CD14-positive monocyte (primary cell): ENCODE data around the gene CNRIP1. TPM values are rescaled to one million over a fixed set of nuclear protein-coding genes. Genes with fewer than 3 reads are reported as not detected.

Experiments
- DNase-seq, 3 donors: peaks; one replicate each; pipeline ENCODE4 v3.0.0-alpha.2; 2011 to 2022
- H2AFZ ChIP-seq: 2 replicates; pipeline ENCODE4 v1.6.0; 2012; ENCODE audit warnings: mild to moderate bottlenecking, low read depth, low read length, inconsistent platforms; ENCODE audit not compliant: insufficient read depth, poor library complexity, severe bottlenecking
- H3K27ac ChIP-seq, 2 donors: 1 replicate in 1 of 2; 2 replicates in 1 of 2; pipeline ENCODE4 v1.5.1; 2012 to 2013; ENCODE audit warnings: low read length in 2 of 2, control low read depth in 1 of 2, inconsistent platforms in 1 of 2, low read depth in 1 of 2, mild to moderate bottlenecking in 1 of 2
- H3K27me3 ChIP-seq, 2 donors: one replicate each; pipeline versions ENCODE4 v1.6.0 to v1.6.1; 2011 to 2013; ENCODE audit warnings: low read length in 2 of 2; ENCODE audit not compliant: control insufficient read depth in 2 of 2, insufficient read depth in 2 of 2
- H3K36me3 ChIP-seq, 2 donors: replicated peaks in 1 of 2; 1 replicate in 1 of 2; 2 replicates in 1 of 2; pipeline versions ENCODE4 v1.5.1 to v1.6.1; 2012 to 2013; ENCODE audit warnings: low read length in 2 of 2, control low read depth in 1 of 2, inconsistent platforms in 1 of 2, mild to moderate bottlenecking in 1 of 2; ENCODE audit not compliant: insufficient read depth in 2 of 2, control insufficient read depth in 1 of 2
- H3K4me1 ChIP-seq, 2 donors: 1 replicate in 1 of 2; 2 replicates in 1 of 2; pipeline versions ENCODE4 v1.5.1 to v1.6.1; 2012 to 2013; ENCODE audit warnings: low read length in 2 of 2, control low read depth in 1 of 2, inconsistent platforms in 1 of 2, mild to moderate bottlenecking in 1 of 2, moderate library complexity in 1 of 2; ENCODE audit not compliant: insufficient read depth in 2 of 2, control insufficient read depth in 1 of 2
- H3K4me2 ChIP-seq: replicated peaks from 2 replicates; pipeline ENCODE3; 2012; ENCODE audit warnings: low read length, moderate library complexity, mild to moderate bottlenecking; ENCODE audit not compliant: poor library complexity, severe bottlenecking; ENCODE audit errors: extremely low read depth
- H3K4me3 ChIP-seq, 3 experiments: fragments of 200-600 bp in 1 of 3; sonication (generic) in 1 of 3; replicated peaks in 1 of 3; 1 replicate in 2 of 3; 2 replicates in 1 of 3; pipeline ENCODE4 v1.5.1; 2011 to 2013; ENCODE audit warnings: low read length in 3 of 3, mild to moderate bottlenecking in 3 of 3, control low read depth in 2 of 3, low read depth in 2 of 3, inconsistent platforms in 1 of 3, moderate library complexity in 1 of 3
- H3K79me2 ChIP-seq: 2 replicates; pipeline ENCODE4 v1.6.0; 2012; ENCODE audit warnings: mild to moderate bottlenecking, control low read depth, inconsistent platforms, low read length, moderate library complexity; ENCODE audit not compliant: insufficient read depth
- H3K9ac ChIP-seq: 2 replicates; pipeline ENCODE4 v1.6.0; 2017; ENCODE audit warnings: low read length, mild to moderate bottlenecking; ENCODE audit not compliant: insufficient read depth, poor library complexity, severe bottlenecking
- H3K9me3 ChIP-seq, 2 donors: replicated peaks in 1 of 2; 1 replicate in 1 of 2; 2 replicates in 1 of 2; pipeline versions ENCODE4 v1.5.1 to v1.6.1; 2012 to 2013; ENCODE audit warnings: low read length in 2 of 2, control low read depth in 1 of 2; ENCODE audit not compliant: control insufficient read depth in 1 of 2, insufficient read depth in 1 of 2
- H4K20me1 ChIP-seq: 2 replicates; pipeline ENCODE4 v1.6.0; 2012; ENCODE audit warnings: mild to moderate bottlenecking, low read length, control low read depth, moderate library complexity; ENCODE audit not compliant: insufficient read depth
- H3K27ac Mint-ChIP-seq, 7 donors: one replicate each; pipeline ENCODE4 v1.8.0; 2020; ENCODE audit warnings: mild to moderate bottlenecking in 7 of 7, mixed read lengths in 7 of 7, moderate library complexity in 6 of 7, inconsistent platforms in 2 of 7
- H3K27me3 Mint-ChIP-seq, 3 donors: one replicate each; pipeline ENCODE4 v1.8.0; 2021 to 2022; ENCODE audit warnings: low read depth in 3 of 3, mild to moderate bottlenecking in 3 of 3, mixed read lengths in 3 of 3, moderate library complexity in 3 of 3, inconsistent platforms in 1 of 3
- H3K36me3 Mint-ChIP-seq, 2 donors: one replicate each; pipeline ENCODE4 v1.8.0; 2020; ENCODE audit warnings: mixed read lengths in 2 of 2, inconsistent platforms in 1 of 2, mild to moderate bottlenecking in 1 of 2
- H3K4me1 Mint-ChIP-seq: one replicate; pipeline ENCODE4 v1.8.0; 2020; ENCODE audit warnings: mild to moderate bottlenecking, mixed read lengths
- H3K4me3 Mint-ChIP-seq, 2 donors: one replicate each; pipeline ENCODE4 v1.8.0; 2020; ENCODE audit warnings: mild to moderate bottlenecking in 2 of 2, mixed read lengths in 2 of 2, moderate library complexity in 1 of 2
- H3K9me3 Mint-ChIP-seq, 7 donors: one replicate each; pipeline ENCODE4 v1.8.0; 2020 to 2022; ENCODE audit warnings: mixed read lengths in 7 of 7, mild to moderate bottlenecking in 6 of 7, moderate library complexity in 6 of 7, inconsistent platforms in 2 of 7
- WGBS: methylation state at CpG from one replicate; pipeline ENCODE4 v1.1.5; 2013; ENCODE audit warnings: missing lambda C conversion rate; ENCODE audit not compliant: insufficient coverage; 5-methylcytosine and 5-hydroxymethylcytosine counted together
- intact Hi-C, 2 donors: fragments of 100-400 bp; cut with micrococcal nuclease; formaldehyde crosslinking; loops; one replicate each; pipeline versions ENCODE4 v1.15.0 to v1.15.1; 2023
- polyA plus RNA-seq, 3 donors: library from polyadenylated mRNA; depleted of rRNA in 1 of 3; unstranded in 2 of 3; stranded (reverse) in 1 of 3; fragments of 300-500 nt in 2 of 3; fragments of >200 nt in 1 of 3; fragmentation: Illumina TruSeq in 2 of 3; gene quantifications; 1 replicate in 2 of 3; 2 replicates in 1 of 3; pipeline ENCODE4 v1.2.3, GENCODE V29; 2012 to 2021
- TF ChIP-seq, protein P1 (sequence below): fragments of 200-600 bp; IDR thresholded peaks from one replicate; pipeline ENCODE4 v1.8.0; 2022; ENCODE audit warnings: antibody characterized with exemption, mild to moderate bottlenecking

CNRIP1 gene
- polyA plus RNA-seq, 3 donors, result 0.09 to 0.53 (median 0.17) TPM

DNA sequence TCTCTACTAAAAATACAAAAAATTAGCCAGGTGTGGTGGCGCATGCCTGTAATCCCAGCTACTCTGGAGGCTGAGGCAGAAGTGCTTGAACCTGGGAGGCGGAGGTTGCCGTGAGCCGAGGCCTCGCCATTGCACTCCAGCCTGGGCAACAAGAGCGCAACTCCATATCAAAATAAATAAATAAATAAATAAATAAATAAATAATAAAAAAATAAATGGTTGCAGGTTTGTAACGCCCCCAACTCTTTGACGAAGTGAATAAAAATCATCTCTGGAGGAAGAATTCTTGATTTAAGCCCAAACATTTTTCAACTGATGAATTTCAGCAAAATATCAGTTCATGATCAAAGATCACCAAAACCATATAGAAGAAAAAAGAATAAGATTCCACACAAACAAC is 13.3 kb upstream of the CNRIP1 start:
- Mint-ChIP-seq H3K27me3 (peaks cover 0 to 5% (median 3%) of the 10 kb centered on the region in 3 donors), H3K4me1 (no peaks in the 10 kb centered on the region), H3K27ac (no peak overlapping the region), H3K36me3 (no peaks in the 10 kb centered on the region), H3K4me3 (no peak overlapping the region), H3K9me3 (peaks cover 0 to 2% (median 0%) of the 10 kb centered on the region in 7 donors)
- Histone ChIP-seq H3K9ac (no peak overlapping the region), H3K9me3 (no peaks in the 10 kb centered on the region), H3K27me3 (no peaks in the 10 kb centered on the region), H4K20me1 (no peaks in the 10 kb centered on the region), H3K4me3 (no peak overlapping the region), H3K4me2 (no peak overlapping the region), H3K36me3 (no peaks in the 10 kb centered on the region), H3K79me2 (no peaks in the 10 kb centered on the region), H3K4me1 (no peaks in the 10 kb centered on the region), H2AFZ (no peak overlapping the region), H3K27ac (no peak overlapping the region)
- intact Hi-C loops, result no loop called here
- WGBS, result 100% methylated on average over 1 of the region's 8 CpGs
- DNase-seq, result no peak
- TF ChIP-seq, protein P1, sequence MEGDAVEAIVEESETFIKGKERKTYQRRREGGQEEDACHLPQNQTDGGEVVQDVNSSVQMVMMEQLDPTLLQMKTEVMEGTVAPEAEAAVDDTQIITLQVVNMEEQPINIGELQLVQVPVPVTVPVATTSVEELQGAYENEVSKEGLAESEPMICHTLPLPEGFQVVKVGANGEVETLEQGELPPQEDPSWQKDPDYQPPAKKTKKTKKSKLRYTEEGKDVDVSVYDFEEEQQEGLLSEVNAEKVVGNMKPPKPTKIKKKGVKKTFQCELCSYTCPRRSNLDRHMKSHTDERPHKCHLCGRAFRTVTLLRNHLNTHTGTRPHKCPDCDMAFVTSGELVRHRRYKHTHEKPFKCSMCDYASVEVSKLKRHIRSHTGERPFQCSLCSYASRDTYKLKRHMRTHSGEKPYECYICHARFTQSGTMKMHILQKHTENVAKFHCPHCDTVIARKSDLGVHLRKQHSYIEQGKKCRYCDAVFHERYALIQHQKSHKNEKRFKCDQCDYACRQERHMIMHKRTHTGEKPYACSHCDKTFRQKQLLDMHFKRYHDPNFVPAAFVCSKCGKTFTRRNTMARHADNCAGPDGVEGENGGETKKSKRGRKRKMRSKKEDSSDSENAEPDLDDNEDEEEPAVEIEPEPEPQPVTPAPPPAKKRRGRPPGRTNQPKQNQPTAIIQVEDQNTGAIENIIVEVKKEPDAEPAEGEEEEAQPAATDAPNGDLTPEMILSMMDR, result no peak

DNA sequence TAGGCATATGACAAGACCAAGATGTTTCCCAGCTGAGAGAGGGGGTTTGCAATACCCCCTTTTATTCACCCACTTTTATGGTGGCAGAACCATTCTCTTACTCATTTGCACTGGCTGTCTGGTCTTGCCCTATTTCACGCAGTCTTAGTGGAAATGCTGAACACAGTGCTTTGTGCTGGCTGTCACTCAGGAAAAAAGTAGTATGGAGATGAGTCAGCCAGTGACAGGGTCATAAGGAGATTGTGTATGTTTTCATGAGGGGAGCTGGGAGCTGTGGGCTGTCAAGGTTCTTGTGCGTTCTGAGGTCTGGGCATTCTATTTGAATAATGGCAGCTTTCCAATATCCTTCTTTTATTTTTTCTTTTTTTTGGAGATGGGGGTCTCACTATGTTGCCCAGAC is 10.9 kb upstream of the CNRIP1 start:
- TF ChIP-seq, protein P1, result no peak
- Mint-ChIP-seq H3K36me3 (no peaks in the 10 kb centered on the region), H3K27ac (no peak overlapping the region), H3K4me3 (no peak overlapping the region), H3K4me1 (no peaks in the 10 kb centered on the region), H3K27me3 (peaks cover 0 to 5% (median 3%) of the 10 kb centered on the region in 3 donors), H3K9me3 (peaks cover 0 to 2% (median 0%) of the 10 kb centered on the region in 7 donors)
- H3K4me2 ChIP-seq, result no peak overlapping the region
- no peaks in the 10 kb centered on the region for H4K20me1 ChIP-seq
- no peak for DNase-seq
- 100% methylated on average over 1 of the region's 2 CpGs for WGBS
- H3K27me3 ChIP-seq, result no peaks in the 10 kb centered on the region
- H3K4me1 ChIP-seq, result no peaks in the 10 kb centered on the region
- H3K27ac ChIP-seq, result no peak overlapping the region
- H3K4me3 ChIP-seq, result no peak overlapping the region
- intact Hi-C loops, result no loop called here
- H3K9me3 ChIP-seq, result no peaks in the 10 kb centered on the region
- H3K9ac ChIP-seq, result no peak overlapping the region
- H3K79me2 ChIP-seq, result no peaks in the 10 kb centered on the region
- no peak overlapping the region for H2AFZ ChIP-seq
- no peaks in the 10 kb centered on the region for H3K36me3 ChIP-seq
